Measurements from ENCODE around the gene CCDC124. TPM values are rescaled to one million over a fixed set of nuclear protein-coding genes. Genes with fewer than 3 reads are reported as not detected.
A peak's percentile ranks its signal among the peaks of the same experiment; 100 is the strongest.

Gene CCDC124
- total and polyA plus RNA-seq, 2 of the 4 experiments (the other 2 are of a cell fraction): 30.1 to 112 TPM

- Histone ChIP-seq H3K79me1 (ENCODE audit: low read depth in 1 of 2, low read length in 2 of 2) (no peaks in the 10 kb centered on the region), H3K9me3 (ENCODE audit: control insufficient read depth, insufficient read depth, low read length) (peaks cover 3% of the 10 kb centered on the region; the same call in 1 of the 2 replicates), H2BK20ac (ENCODE audit: low read depth, low read length) (no peak within 1 kb of the TSS), H3K27ac (ENCODE audit: insufficient read depth, low read length) (no peak within 1 kb of the TSS), H3K4me3 (ENCODE audit: insufficient read depth, low read depth, low read length) (peak within 1 kb of the TSS; percentile 27; the same call in 1 of the 2 replicates), H3K4me2 (ENCODE audit: low read depth, low read length) (peak within 1 kb of the TSS; percentile 60; the same call in 1 of the 2 replicates), H3K56ac (ENCODE audit: extremely low read depth, insufficient read depth, low read length) (no peak within 1 kb of the TSS), H3K4me1 (ENCODE audit: control insufficient read depth, insufficient read depth, low read length) (no peaks in the 10 kb centered on the region), H2BK15ac (ENCODE audit: low read depth, low read length) (no peak within 1 kb of the TSS), H2BK120ac (ENCODE audit: low read depth, low read length) (no peak within 1 kb of the TSS), H4K20me1 (ENCODE audit: insufficient read depth, low read length) (no peaks in the 10 kb centered on the region), H3K36me3 (ENCODE audit: control insufficient read depth, insufficient read depth, low read length) (no peaks in the 10 kb centered on the region), H3K14ac (replicated peaks; ENCODE audit: low read depth, low read length) (no peak within 1 kb of the TSS), H3K18ac (ENCODE audit: low read depth, low read length) (no peak within 1 kb of the TSS), H3K27me3 (ENCODE audit: control insufficient read depth, insufficient read depth, low read length) (peaks cover 62% of the 10 kb centered on the region), H2AFZ (replicated peaks; ENCODE audit: low read length, poor library complexity) (peak within 1 kb of the TSS; percentile 63), H2AK9ac (replicated peaks; ENCODE audit: low read depth, low read length, poor library complexity) (no peak within 1 kb of the TSS), H2AK5ac (ENCODE audit: low read depth, low read length) (no peak within 1 kb of the TSS), H4K5ac (ENCODE audit: low read depth, low read length) (no peak within 1 kb of the TSS), H3K23ac (ENCODE audit: low read depth, low read length) (peak within 1 kb of the TSS; percentile 33; the same call in 1 of the 2 replicates), H3K9ac (ENCODE audit: low read depth, low read length) (no peak within 1 kb of the TSS), H4K91ac (ENCODE audit: insufficient read depth, low read depth, low read length) (no peak within 1 kb of the TSS), H4K8ac (ENCODE audit: low read depth in 2 of 2, low read length in 2 of 2) (no peak within 1 kb of the TSS), H3K4ac (ENCODE audit: low read depth, low read length) (no peak within 1 kb of the TSS), H2BK5ac (ENCODE audit: low read depth, low read length, poor library complexity, severe bottlenecking) (no peak within 1 kb of the TSS), H3K9me1 (ENCODE audit: insufficient read depth, low read length) (no peaks in the 10 kb centered on the region)
- no TSS peak for BruUV-seq (replicated peaks)
- CTCF ChIA-PET: no interaction called here
- in situ Hi-C loops (cut with MboI; ENCODE audit: low sequenced_read_pairs) (no loop called here), intact Hi-C loops (cut with micrococcal nuclease) (no loop called here), dilution Hi-C loops (cut with HindIII; ENCODE audit: low sequenced_read_pairs, unreplicated experiment) (no loop called here)
- TF ChIP-seq CEBPB (IDR thresholded peaks at IDR 0.05; ENCODE audit: low read depth, low read length) (no peak), RCOR1 (IDR thresholded peaks at IDR 0.05; ENCODE audit: insufficient replicate concordance, low read length) (no peak), MAFK (IDR thresholded peaks at IDR 0.05; ENCODE audit: low read depth, low read length) (no peak), RAD21 (IDR thresholded peaks at IDR 0.05; ENCODE audit: low read length) (no peak), ELK1 (IDR thresholded peaks at IDR 0.05; ENCODE audit: borderline replicate concordance, low read depth, low read length) (no peak), CHD1 (IDR thresholded peaks at IDR 0.05; ENCODE audit: low read depth, low read length) (no peak), SMC3 (IDR thresholded peaks at IDR 0.05; ENCODE audit: low read depth, low read length) (no peak), CTCF (conservative IDR thresholded peaks at IDR 0.05; ENCODE audit: low read depth, low read length) (no peak), MAZ (IDR thresholded peaks at IDR 0.05; ENCODE audit: borderline replicate concordance, low read depth, low read length) (no peak), RFX5 (IDR thresholded peaks at IDR 0.05; ENCODE audit: low read depth, low read length) (no peak), POLR2A (IDR thresholded peaks at IDR 0.05; ENCODE audit: low read depth, low read length) (no peak), MXI1 (IDR thresholded peaks at IDR 0.05; ENCODE audit: borderline replicate concordance, low read depth, low read length) (no peak), NFE2L2 (IDR thresholded peaks at IDR 0.05; ENCODE audit: low read depth, low read length) (no peak), BHLHE40 (IDR thresholded peaks at IDR 0.05; ENCODE audit: low read depth, low read length) (no peak), USF2 (IDR thresholded peaks at IDR 0.05; ENCODE audit: low read depth, low read length) (no peak), FOS (IDR thresholded peaks at IDR 0.05; ENCODE audit: low read depth, low read length) (no peak)
- DNase-seq (no peak), ATAC-seq (ENCODE audit: low read depth) (peak; percentile 70)
- POLR2A ChIA-PET (ENCODE audit: unreplicated experiment): no interaction called here
- 0% methylated on average over 3 of the region's 59 CpGs; no CpG with 5 or more reads in 1 of the 2 experiments for WGBS, 2 experiments (ENCODE audit: extremely low coverage in 2 of 2, insufficient read length in 1 of 2)
Observed at GRCh38 chr19:17966550-17967256, 33.9 kb downstream of the CCDC124 start, which contains the start of gene KCNN1. Gene KCNN1, plus strand, starts transcription at chr19:17967107. Its CDS starts 6,782 bp downstream, at chr19:17973889.

All from IMR-90 (cell line).